A549 treated with DMSO at 1 μM for 4 hours (cell line): ENCODE measurements around the gene FUT4. TPM values are rescaled to one million over a fixed set of nuclear protein-coding genes. Genes with fewer than 3 reads are reported as not detected.

ENCODE experiments used
- total RNA-seq: library from RNA; stranded (reverse); fragments of 200-300 nt; extraction: Qiagen RNA extraction; gene quantifications from 5 replicates; pipeline ENCODE4 v1.2.3, GENCODE V29; 2022; ENCODE audit warnings: low read depth

FUT4 gene, protein sequence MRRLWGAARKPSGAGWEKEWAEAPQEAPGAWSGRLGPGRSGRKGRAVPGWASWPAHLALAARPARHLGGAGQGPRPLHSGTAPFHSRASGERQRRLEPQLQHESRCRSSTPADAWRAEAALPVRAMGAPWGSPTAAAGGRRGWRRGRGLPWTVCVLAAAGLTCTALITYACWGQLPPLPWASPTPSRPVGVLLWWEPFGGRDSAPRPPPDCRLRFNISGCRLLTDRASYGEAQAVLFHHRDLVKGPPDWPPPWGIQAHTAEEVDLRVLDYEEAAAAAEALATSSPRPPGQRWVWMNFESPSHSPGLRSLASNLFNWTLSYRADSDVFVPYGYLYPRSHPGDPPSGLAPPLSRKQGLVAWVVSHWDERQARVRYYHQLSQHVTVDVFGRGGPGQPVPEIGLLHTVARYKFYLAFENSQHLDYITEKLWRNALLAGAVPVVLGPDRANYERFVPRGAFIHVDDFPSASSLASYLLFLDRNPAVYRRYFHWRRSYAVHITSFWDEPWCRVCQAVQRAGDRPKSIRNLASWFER
- total RNA-seq = 2.3 to 2.9 TPM (median 2.7 TPM) in 5 replicates

DNA sequence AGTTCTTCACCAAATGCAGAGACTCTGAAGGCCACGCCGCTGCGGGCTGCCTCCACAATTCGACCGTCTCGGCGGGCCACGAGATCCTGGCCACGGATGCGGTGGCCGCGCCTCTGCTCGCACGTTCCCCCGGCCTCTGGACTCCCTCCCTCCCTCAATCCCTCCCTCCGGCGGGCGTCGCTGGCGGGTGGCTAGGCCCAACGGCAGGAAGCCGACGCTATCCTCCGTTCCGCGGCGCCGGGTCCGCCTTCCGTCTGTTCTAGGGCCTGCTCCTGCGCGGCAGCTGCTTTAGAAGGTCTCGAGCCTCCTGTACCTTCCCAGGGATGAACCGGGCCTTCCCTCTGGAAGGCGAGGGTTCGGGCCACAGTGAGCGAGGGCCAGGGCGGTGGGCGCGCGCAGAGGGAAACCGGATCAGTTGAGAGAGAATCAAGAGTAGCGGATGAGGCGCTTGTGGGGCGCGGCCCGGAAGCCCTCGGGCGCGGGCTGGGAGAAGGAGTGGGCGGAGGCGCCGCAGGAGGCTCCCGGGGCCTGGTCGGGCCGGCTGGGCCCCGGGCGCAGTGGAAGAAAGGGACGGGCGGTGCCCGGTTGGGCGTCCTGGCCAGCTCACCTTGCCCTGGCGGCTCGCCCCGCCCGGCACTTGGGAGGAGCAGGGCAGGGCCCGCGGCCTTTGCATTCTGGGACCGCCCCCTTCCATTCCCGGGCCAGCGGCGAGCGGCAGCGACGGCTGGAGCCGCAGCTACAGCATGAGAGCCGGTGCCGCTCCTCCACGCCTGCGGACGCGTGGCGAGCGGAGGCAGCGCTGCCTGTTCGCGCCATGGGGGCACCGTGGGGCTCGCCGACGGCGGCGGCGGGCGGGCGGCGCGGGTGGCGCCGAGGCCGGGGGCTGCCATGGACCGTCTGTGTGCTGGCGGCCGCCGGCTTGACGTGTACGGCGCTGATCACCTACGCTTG is at the start of gene FUT4:
Gene FUT4 (plus strand): TSS at position 227 of the 951 bp plus-strand sequence. CDS start 213 bp downstream, at position 440.

DNA sequence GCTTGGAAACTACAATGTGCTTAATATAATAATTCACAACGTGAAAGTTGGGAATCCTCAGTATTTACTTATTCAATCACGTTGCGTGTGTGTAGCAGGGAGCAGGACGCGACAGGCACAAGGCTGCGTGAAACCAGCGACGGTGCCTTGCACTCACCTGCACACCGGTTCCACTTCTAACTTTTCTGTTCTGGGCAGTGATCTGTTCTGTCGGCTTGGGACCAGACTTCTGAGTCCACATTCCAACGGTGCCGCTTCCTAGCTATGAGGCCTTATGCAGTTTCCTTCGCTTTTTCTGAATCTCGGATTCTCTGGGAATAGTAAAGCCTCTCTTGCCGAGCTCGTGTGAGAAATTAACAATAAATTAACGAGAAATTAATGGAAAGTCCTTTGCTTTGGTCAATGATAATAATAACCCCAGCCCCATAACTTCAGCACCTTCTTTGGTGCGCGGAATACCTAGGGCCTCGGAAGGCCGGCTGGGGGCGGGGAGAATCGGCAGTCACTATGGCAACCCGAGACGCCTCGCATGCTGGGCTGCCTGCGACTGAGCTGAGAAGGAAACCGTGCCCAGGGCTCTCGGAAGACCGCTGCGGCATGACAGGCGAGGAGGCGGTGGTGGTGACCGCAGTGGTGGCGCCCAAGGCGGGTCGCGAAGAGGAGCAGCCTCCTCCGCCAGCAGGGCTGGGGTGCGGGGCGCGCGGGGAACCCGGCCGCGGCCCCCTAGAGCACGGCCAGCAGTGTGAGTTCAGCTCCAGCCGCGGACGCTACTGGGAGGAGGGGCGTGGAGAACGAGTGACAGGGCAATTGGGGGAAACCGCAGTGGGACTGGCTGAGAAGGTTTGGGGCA is 31.6 kb upstream of the FUT4 start, which contains the start of gene C11orf97:
Gene C11orf97 (plus strand): TSS at position 530 of the 850 bp plus-strand sequence. CDS start 68 bp downstream, at position 598.

DNA sequence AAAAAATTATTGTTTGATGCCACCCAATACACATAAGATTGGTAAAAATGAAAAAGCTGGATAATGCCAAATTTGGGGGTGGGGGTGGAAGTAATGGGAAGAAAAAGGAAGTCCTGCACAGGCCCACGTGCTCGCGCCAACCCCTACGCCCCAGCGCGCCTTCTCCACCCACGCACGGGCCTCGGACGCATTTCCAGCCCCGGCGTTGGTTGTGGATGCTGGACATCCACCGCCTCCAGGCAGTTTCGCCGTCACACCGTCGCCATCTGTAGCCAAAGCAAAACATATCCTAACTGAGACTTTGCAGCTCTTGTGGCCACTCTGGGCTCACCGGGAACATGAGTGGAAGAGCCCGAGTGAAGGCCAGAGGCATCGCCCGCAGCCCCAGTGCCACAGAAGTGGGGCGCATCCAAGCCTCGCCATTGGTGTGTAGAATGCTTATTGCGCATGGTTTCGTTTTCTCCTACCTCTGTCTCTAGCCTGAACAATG is 23.5 kb downstream of the FUT4 start, which contains the start of gene PIWIL4:
Gene PIWIL4 (plus strand): TSS at position 188 of the 490 bp plus-strand sequence. CDS start 151 bp downstream, at position 339.

Other genes starting within 250 kb of the FUT4 start
- gene IZUMO1R, start 239.3 kb upstream of the FUT4 start, total RNA-seq = not detected in 5 replicates
- 0.03 to 0.16 TPM (median 0.07 TPM) in 5 replicates for gene GPR83, start 142.5 kb upstream of the FUT4 start, total RNA-seq
- gene MRE11, start 50.1 kb upstream of the FUT4 start, total RNA-seq = 14.1 to 19.1 TPM (median 16.5 TPM) in 5 replicates
- gene ANKRD49, start 49.9 kb upstream of the FUT4 start, total RNA-seq = 5.6 to 8.0 TPM (median 6.8 TPM) in 5 replicates
- not detected in 5 replicates for gene C11orf97, start 31.5 kb upstream of the FUT4 start, total RNA-seq
- 0.15 to 0.44 TPM (median 0.21 TPM) in 4 of 5 replicates, not detected in the other for gene PIWIL4, start 23.4 kb downstream of the FUT4 start, total RNA-seq
- gene AMOTL1, start 224.4 kb downstream of the FUT4 start, total RNA-seq = 9.1 to 11.7 TPM (median 10.8 TPM) in 5 replicates